Measurements from ENCODE around the gene ABCB8.
A peak's percentile ranks its signal among the peaks of the same experiment; 100 is the strongest.

The ABCB8 gene

DNA sequence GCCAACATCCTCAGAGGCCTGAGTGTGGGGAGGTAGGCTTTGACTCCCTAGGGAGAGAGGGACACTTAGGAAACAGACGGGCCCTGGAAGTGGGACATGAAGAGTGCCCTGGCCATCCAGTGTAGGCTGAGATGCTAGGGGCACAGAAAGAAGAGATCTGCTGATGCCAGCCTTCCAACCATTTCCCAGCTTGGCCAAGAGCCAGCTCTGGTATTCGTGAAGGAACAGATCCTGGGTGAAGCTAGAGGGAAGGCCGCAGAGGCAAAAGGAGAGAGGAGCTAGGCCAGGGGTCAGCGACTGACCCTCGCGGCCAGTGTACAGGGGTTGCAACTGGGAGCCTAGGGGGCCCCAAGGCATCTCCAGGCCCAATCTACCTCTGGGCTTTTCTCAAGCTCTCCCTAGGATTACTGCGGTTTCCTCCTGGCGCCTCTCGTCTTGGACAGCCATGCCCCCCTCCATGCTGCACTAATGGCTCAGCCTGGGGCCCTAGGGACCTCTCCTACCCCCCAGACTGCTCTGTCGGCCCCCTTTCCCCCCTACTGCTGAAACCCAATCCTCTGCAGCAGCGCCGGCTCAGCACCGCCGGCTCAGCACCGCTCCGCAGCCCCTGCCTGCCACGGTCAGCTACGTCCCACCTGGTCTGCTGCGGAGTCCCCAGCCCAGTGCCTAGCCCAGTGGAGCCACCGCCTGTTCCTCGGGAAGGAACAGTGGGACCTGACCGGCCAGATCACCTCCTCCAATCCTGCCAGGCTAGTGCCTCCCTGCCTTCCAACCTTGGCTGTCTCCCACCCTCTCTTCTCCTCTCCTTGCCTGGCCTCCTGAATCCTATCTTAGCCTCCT, 19.9 kb downstream of the ABCB8 start, which contains the start of gene ASIC3:
Gene ASIC3 (plus strand): TSS at position 556 of the 840 bp plus-strand sequence. CDS start 355 bp downstream, outside the sequence.
- Histone ChIP-seq H3K9ac (ENCODE audit: low read length) (no peak within 1 kb of the TSS), H3K4me3 (ENCODE audit: low read depth, low read length) (no peak within 1 kb of the TSS), H3K4me1 (ENCODE audit: control insufficient read depth, insufficient read depth, low read length) (peaks cover 2% of the 10 kb centered on the region; the same call in 1 of the 2 replicates), H3K9me3 (ENCODE audit: control insufficient read depth, insufficient read depth, low read depth, low read length) (no peaks in the 10 kb centered on the region), H3K36me3 (ENCODE audit: control insufficient read depth, insufficient read depth, low read length) (peaks cover 24% of the 10 kb centered on the region), H3K27ac (ENCODE audit: low read depth, low read length) (no peak within 1 kb of the TSS), H3K27me3 (ENCODE audit: control insufficient read depth, insufficient read depth, low read length) (peaks cover 32% of the 10 kb centered on the region)

GRCh38 chr7:151048911-151049463, 20.7 kb downstream of the ABCB8 start:
- no peaks in the 10 kb centered on the region for H3K9me3 ChIP-seq (ENCODE audit: control insufficient read depth, insufficient read depth, low read depth, low read length)
- H3K4me1 ChIP-seq (ENCODE audit: control insufficient read depth, insufficient read depth, low read length): peaks cover 2% of the 10 kb centered on the region; the same call in 1 of the 2 replicates
- H3K4me3 ChIP-seq (ENCODE audit: low read depth, low read length): no peak overlapping the region
- H3K36me3 ChIP-seq (ENCODE audit: control insufficient read depth, insufficient read depth, low read length): peaks cover 21% of the 10 kb centered on the region
- no peak overlapping the region for H3K9ac ChIP-seq (ENCODE audit: low read length)
- H3K27me3 ChIP-seq (ENCODE audit: control insufficient read depth, insufficient read depth, low read length): peaks cover 32% of the 10 kb centered on the region
- H3K27ac ChIP-seq (ENCODE audit: low read depth, low read length): no peak overlapping the region

- H3K4me1 ChIP-seq (ENCODE audit: control insufficient read depth, insufficient read depth, low read length): peaks cover 2% of the 10 kb centered on the region; the same call in 1 of the 2 replicates
- no peaks in the 10 kb centered on the region for H3K9me3 ChIP-seq (ENCODE audit: control insufficient read depth, insufficient read depth, low read depth, low read length)
- peaks cover 6% of the 10 kb centered on the region; the same call in 1 of the 2 replicates for H3K36me3 ChIP-seq (ENCODE audit: control insufficient read depth, insufficient read depth, low read length)
- no peak overlapping the region for H3K27ac ChIP-seq (ENCODE audit: low read depth, low read length)
- H3K9ac ChIP-seq (ENCODE audit: low read length): no peak overlapping the region
- H3K27me3 ChIP-seq (ENCODE audit: control insufficient read depth, insufficient read depth, low read length): peaks cover 35% of the 10 kb centered on the region
- peak overlapping the region; percentile 44 for H3K4me3 ChIP-seq (ENCODE audit: low read depth, low read length)
Observed at GRCh38 chr7:151051108-151051507, 22.9 kb downstream of the ABCB8 start.

GRCh38 chr7:151053096-151053495, 24.8 kb downstream of the ABCB8 start:
- no peak overlapping the region for H3K27ac ChIP-seq (ENCODE audit: low read depth, low read length)
- peaks cover 10% of the 10 kb centered on the region for H3K4me1 ChIP-seq (ENCODE audit: control insufficient read depth, insufficient read depth, low read length)
- no peaks in the 10 kb centered on the region for H3K9me3 ChIP-seq (ENCODE audit: control insufficient read depth, insufficient read depth, low read depth, low read length)

GRCh38 chr7:151053751-151054150, 25.5 kb downstream of the ABCB8 start:
- peaks cover 44% of the 10 kb centered on the region for H3K27me3 ChIP-seq (ENCODE audit: control insufficient read depth, insufficient read depth, low read length)
- peaks cover 16% of the 10 kb centered on the region for H3K4me1 ChIP-seq (ENCODE audit: control insufficient read depth, insufficient read depth, low read length)
- H3K36me3 ChIP-seq (ENCODE audit: control insufficient read depth, insufficient read depth, low read length): no peaks in the 10 kb centered on the region
- H3K4me3 ChIP-seq (ENCODE audit: low read depth, low read length): no peak overlapping the region
- no peak overlapping the region for H3K27ac ChIP-seq (ENCODE audit: low read depth, low read length)
- H3K9ac ChIP-seq (ENCODE audit: low read length): no peak overlapping the region
- H3K9me3 ChIP-seq (ENCODE audit: control insufficient read depth, insufficient read depth, low read depth, low read length): no peaks in the 10 kb centered on the region

More at GRCh38 chr7:151053096-151053495, 24.8 kb downstream of the ABCB8 start:
- no peak overlapping the region for H3K9ac ChIP-seq (ENCODE audit: low read length)
- no peak overlapping the region for H3K4me3 ChIP-seq (ENCODE audit: low read depth, low read length)
- H3K36me3 ChIP-seq (ENCODE audit: control insufficient read depth, insufficient read depth, low read length): no peaks in the 10 kb centered on the region
- H3K27me3 ChIP-seq (ENCODE audit: control insufficient read depth, insufficient read depth, low read length): peaks cover 44% of the 10 kb centered on the region

DNA sequence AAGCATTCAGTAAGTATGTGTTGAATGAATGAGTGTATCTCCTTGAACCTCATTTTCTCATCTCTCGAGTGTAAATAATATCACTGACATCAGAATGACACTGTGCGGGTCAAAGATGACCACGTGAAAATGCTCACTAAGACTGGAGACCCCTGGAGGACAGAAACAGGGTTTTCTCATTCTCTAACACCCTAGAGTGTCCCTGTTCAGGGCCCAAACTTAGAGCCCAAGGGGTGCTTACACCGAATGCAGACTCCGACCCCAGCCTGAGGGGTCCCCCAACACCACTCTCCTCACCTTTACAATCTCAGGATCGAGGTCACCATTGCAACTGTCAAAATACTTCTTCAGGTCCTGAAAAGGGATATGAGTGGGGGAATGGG, 28.0 kb downstream of the ABCB8 start:
- no peak overlapping the region for H3K27ac ChIP-seq (ENCODE audit: low read depth, low read length)
- H3K27me3 ChIP-seq (ENCODE audit: control insufficient read depth, insufficient read depth, low read length): peaks cover 27% of the 10 kb centered on the region
- H3K9ac ChIP-seq (ENCODE audit: low read length): no peak overlapping the region
- H3K36me3 ChIP-seq (ENCODE audit: control insufficient read depth, insufficient read depth, low read length): no peaks in the 10 kb centered on the region
- peaks cover 26% of the 10 kb centered on the region for H3K4me1 ChIP-seq (ENCODE audit: control insufficient read depth, insufficient read depth, low read length)
- H3K4me3 ChIP-seq (ENCODE audit: low read depth, low read length): peak overlapping the region; percentile 86; the same call in 1 of the 2 replicates
- H3K9me3 ChIP-seq (ENCODE audit: control insufficient read depth, insufficient read depth, low read depth, low read length): no peaks in the 10 kb centered on the region

DNA sequence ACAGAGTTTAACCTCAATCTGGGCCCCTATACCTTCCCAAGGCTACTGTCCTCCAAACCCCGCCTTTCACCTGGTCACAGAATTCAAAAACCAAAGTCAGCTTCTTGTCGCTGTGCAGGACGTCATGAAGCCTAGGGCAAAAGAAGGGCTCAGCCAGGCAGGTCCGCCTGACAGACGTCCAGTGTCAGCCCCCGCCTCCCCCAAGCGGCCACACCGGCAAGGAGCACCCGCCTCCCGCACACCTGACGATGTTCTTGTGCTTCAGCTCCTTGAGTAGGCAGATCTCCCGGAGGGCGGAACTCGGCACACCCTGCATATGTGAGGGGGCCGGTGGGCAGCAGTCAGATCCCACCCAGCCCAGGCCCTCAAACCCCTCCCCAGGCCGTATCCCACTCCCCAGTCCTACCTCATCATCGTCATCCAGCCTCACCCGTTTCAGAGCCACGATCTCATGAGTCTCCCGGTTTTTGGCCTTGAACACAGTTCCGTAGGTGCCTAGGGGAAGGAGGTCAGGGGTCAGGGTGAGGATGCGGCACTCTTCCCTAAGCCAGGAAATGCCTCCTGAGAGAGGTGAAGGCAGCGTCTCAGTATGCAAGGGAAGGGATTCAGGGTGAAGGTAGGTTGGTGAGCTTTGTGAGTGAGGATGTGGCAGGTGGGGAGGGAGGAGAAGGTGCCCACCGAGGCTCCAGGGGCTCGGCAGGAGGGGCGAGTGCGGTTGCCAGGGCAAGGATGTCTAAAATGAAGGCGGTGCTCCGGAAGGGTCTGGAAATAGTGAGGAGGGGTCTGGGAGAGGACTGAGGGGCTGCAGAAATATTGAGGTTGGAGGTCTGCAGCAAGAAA, 28.6 kb downstream of the ABCB8 start:
- Histone ChIP-seq H3K4me1 (ENCODE audit: control insufficient read depth, insufficient read depth, low read length) (peaks cover 32% of the 10 kb centered on the region), H3K36me3 (ENCODE audit: control insufficient read depth, insufficient read depth, low read length) (no peaks in the 10 kb centered on the region), H3K9ac (ENCODE audit: low read length) (peak overlapping the region; percentile 29), H3K4me3 (ENCODE audit: low read depth, low read length) (peak overlapping the region; percentile 86), H3K9me3 (ENCODE audit: control insufficient read depth, insufficient read depth, low read depth, low read length) (no peaks in the 10 kb centered on the region), H3K27me3 (ENCODE audit: control insufficient read depth, insufficient read depth, low read length) (peaks cover 22% of the 10 kb centered on the region), H3K27ac (ENCODE audit: low read depth, low read length) (no peak overlapping the region)

DNA sequence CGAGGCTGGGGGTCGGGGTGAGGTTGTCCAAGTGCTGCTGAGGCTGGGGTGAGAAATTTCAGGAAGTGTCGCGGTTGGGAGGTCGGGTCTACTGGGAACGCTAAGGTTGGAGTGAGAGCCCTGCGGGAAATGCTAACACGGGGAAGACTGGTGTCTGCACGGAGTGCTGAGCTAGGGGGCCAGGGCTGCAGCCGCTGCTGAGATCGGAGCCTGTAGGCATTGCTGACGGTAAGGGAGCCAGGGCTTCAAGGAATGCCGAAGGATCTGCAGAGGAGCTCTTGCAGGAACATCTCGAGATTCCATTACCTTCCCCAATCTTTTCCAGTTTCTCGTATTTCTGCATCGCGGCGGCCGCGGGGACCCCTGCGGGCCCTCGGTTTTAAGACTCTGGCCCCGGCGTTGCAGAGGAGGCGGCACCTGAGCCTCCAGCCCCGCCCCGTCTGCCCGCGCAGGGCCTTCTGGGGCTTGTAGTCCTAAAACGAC, 29.3 kb downstream of the ABCB8 start, which contains the start of gene CDK5:
Gene CDK5 (minus strand): TSS at position 392 of the 483 bp plus-strand sequence. CDS start 49 bp downstream, at position 343.
- Histone ChIP-seq H3K9ac (ENCODE audit: low read length) (peak within 1 kb of the TSS; percentile 64), H3K36me3 (ENCODE audit: control insufficient read depth, insufficient read depth, low read length) (no peaks in the 10 kb centered on the region), H3K4me1 (ENCODE audit: control insufficient read depth, insufficient read depth, low read length) (peaks cover 36% of the 10 kb centered on the region), H3K9me3 (ENCODE audit: control insufficient read depth, insufficient read depth, low read depth, low read length) (no peaks in the 10 kb centered on the region), H3K27me3 (ENCODE audit: control insufficient read depth, insufficient read depth, low read length) (peaks cover 16% of the 10 kb centered on the region; the same call in 1 of the 2 replicates), H3K27ac (ENCODE audit: low read depth, low read length) (peak within 1 kb of the TSS; percentile 71; the same call in 1 of the 2 replicates), H3K4me3 (ENCODE audit: low read depth, low read length) (peak within 1 kb of the TSS; percentile 86)

- H3K9ac ChIP-seq (ENCODE audit: low read length): peak overlapping the region; percentile 64
- no peaks in the 10 kb centered on the region for H3K9me3 ChIP-seq (ENCODE audit: control insufficient read depth, insufficient read depth, low read depth, low read length)
- H3K36me3 ChIP-seq (ENCODE audit: control insufficient read depth, insufficient read depth, low read length): no peaks in the 10 kb centered on the region
- peak overlapping the region; percentile 71; the same call in 1 of the 2 replicates for H3K27ac ChIP-seq (ENCODE audit: low read depth, low read length)
- peaks cover 12% of the 10 kb centered on the region; the same call in 1 of the 2 replicates for H3K27me3 ChIP-seq (ENCODE audit: control insufficient read depth, insufficient read depth, low read length)
- H3K4me1 ChIP-seq (ENCODE audit: control insufficient read depth, insufficient read depth, low read length): peaks cover 39% of the 10 kb centered on the region
- H3K4me3 ChIP-seq (ENCODE audit: low read depth, low read length): peak overlapping the region; percentile 86
Observed at GRCh38 chr7:151057989-151058780, 29.9 kb downstream of the ABCB8 start.

Data from HUES6 (cell line).